Measurements from ENCODE around the gene PPL. TPM values are rescaled to one million over a fixed set of nuclear protein-coding genes. Genes with fewer than 3 reads are reported as not detected.
"Not testable (repeated sequence)": the region's sequence is repeated elsewhere in the genome, so short reads cannot be mapped to it uniquely, and the experiment has no call there.

Gene PPL
- total and polyA plus RNA-seq, 2 experiments from 2014 or later = 32.8 to 44.5 TPM

- no peak overlapping the region for H2AFZ ChIP-seq
- H3K9me2 ChIP-seq (replicated peaks; ENCODE audit: insufficient read depth) = no peaks in the 10 kb centered on the region
- no peak overlapping the region for H3K27ac ChIP-seq
- H3K4me3 ChIP-seq = no peak overlapping the region
- H4K20me1 ChIP-seq (ENCODE audit: insufficient read depth, poor library complexity, severe bottlenecking) = no peaks in the 10 kb centered on the region
- peaks cover 7% of the 10 kb centered on the region for H3K4me1 ChIP-seq (ENCODE audit: insufficient read depth)
- H3K79me2 ChIP-seq = no peaks in the 10 kb centered on the region
- H3K4me2 ChIP-seq = no peak overlapping the region
- no peak for DNase-seq (ENCODE audit: low spot score)
- WGBS (ENCODE audit: low lambda C conversion rate, missing lambda C conversion rate) = 97% methylated on average over 7 of the region's 7 CpGs
- no peaks in the 10 kb centered on the region for H3K9me3 ChIP-seq (ENCODE audit: low read depth)
- no peak for TF ChIP-seq EZH2phosphoT487 (IDR thresholded peaks at IDR 0.05; ENCODE audit: low read depth, severe bottlenecking, unreplicated experiment)
- no peaks in the 10 kb centered on the region for H3K36me3 ChIP-seq (replicated peaks; ENCODE audit: insufficient read depth, low read depth)
- H3K27me3 ChIP-seq = no peaks in the 10 kb centered on the region
Observed at GRCh38 chr16:4897328-4897727, 39.6 kb downstream of the PPL start.

GRCh38 chr16:4896761-4897160 lies 40.2 kb downstream of the PPL start:
- H3K36me3 ChIP-seq (replicated peaks; ENCODE audit: insufficient read depth, low read depth); DNase-seq (ENCODE audit: low spot score); H2AFZ ChIP-seq; H3K27me3 ChIP-seq; H3K79me2 ChIP-seq; H3K27ac ChIP-seq; H3K4me2 ChIP-seq; H4K20me1 ChIP-seq (ENCODE audit: insufficient read depth, poor library complexity, severe bottlenecking); H3K9me3 ChIP-seq (ENCODE audit: low read depth); H3K4me3 ChIP-seq; H3K9me2 ChIP-seq (replicated peaks; ENCODE audit: insufficient read depth): not testable (repeated sequence)
- H3K4me1 ChIP-seq (ENCODE audit: insufficient read depth) = peaks cover 12% of the 10 kb centered on the region
- WGBS (ENCODE audit: low lambda C conversion rate, missing lambda C conversion rate) = 98% methylated on average over 9 of the region's 9 CpGs

DNA sequence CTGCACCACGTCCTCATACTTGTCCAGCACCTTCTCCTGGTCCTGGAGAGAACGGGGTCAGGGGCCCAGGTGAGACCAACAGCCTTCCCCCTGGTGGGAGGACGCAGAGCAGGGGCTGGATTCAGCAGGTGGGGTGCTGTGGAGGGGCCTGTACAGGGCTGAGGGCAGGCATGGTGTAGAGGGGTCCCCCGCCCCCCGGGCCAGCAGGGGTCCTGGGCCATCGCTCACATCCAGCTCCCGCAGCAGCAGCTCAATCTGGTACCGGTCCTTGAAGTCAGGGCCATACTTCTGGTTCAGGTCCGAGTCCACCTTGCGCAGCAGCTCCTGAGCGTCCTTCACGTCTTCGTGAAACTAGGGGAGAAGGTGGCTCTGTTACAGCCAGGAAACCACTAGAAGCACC lies 41.6 kb downstream of the PPL start:
- no peaks in the 10 kb centered on the region for H3K36me3 ChIP-seq (replicated peaks; ENCODE audit: insufficient read depth, low read depth)
- WGBS (ENCODE audit: low lambda C conversion rate, missing lambda C conversion rate) = 96% methylated on average over 13 of the region's 13 CpGs
- no peaks in the 10 kb centered on the region for H3K9me2 ChIP-seq (replicated peaks; ENCODE audit: insufficient read depth)
- H3K27ac ChIP-seq = no peak overlapping the region
- H3K4me3 ChIP-seq = no peak overlapping the region
- no peak overlapping the region for H2AFZ ChIP-seq
- peaks cover 13% of the 10 kb centered on the region for H3K4me1 ChIP-seq (ENCODE audit: insufficient read depth)
- no peak for DNase-seq (ENCODE audit: low spot score)
- H4K20me1 ChIP-seq (ENCODE audit: insufficient read depth, poor library complexity, severe bottlenecking) = no peaks in the 10 kb centered on the region
- H3K9me3 ChIP-seq (ENCODE audit: low read depth) = no peaks in the 10 kb centered on the region
- no peaks in the 10 kb centered on the region for H3K79me2 ChIP-seq
- H3K27me3 ChIP-seq = no peaks in the 10 kb centered on the region
- no peak overlapping the region for H3K4me2 ChIP-seq
- TF ChIP-seq EZH2 (IDR thresholded peaks at IDR 0.05; ENCODE audit: borderline replicate concordance) = no peak
- TF ChIP-seq CTCF (IDR thresholded peaks at IDR 0.05; ENCODE audit: poor library complexity) = no peak
- TF ChIP-seq EZH2phosphoT487 (IDR thresholded peaks at IDR 0.05; ENCODE audit: low read depth, severe bottlenecking, unreplicated experiment) = no peak

DNA sequence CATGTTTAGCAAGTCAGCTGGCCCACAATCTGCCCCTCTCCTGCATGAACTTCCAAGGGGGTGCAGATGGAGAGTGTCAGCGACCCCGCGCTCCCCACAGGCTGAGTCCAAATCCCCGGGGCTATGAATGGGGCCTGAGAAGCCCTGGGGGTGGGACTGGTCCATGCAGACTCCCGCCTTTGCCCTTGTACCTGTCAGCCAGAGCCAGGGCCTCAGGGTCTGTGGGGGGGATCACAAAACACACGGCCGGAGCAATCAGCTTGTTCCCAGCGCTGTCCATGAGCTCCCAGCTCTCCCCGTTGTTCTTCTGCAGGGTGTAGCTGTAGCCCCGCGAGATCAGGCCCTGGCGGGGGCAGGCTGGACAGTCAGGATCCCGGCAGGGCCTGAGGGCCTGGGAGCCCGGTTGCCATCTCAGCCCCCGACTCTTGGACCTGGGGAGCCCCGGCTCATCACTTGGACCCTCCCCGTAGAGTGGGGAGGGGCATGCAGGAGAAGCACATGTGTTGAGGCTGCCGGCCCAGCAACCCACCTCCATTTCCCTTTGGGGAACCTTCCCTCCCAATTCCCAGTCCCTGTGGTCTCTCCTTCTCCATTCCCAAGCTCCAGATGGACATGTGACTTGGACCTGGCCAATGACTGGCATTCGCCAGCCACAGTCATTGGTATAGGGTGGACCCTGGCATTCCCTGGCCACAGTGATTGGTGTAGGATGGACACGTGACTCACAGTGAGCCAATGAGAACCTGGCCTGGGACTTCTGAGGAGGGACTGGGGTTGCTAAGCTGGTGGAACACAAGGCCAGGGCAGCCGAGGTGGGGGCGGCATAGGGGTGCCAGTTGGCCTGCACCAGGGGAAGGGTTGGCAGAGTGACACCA lies 42.4 kb downstream of the PPL start:
- 94% methylated on average over 22 of the region's 22 CpGs for WGBS (ENCODE audit: low lambda C conversion rate, missing lambda C conversion rate)

More for the DNA sequence above, 42.4 kb downstream of the PPL start:
- TF ChIP-seq EZH2 (IDR thresholded peaks at IDR 0.05; ENCODE audit: borderline replicate concordance) (no peak), EZH2phosphoT487 (IDR thresholded peaks at IDR 0.05; ENCODE audit: low read depth, severe bottlenecking, unreplicated experiment) (no peak), CTCF (IDR thresholded peaks at IDR 0.05; ENCODE audit: poor library complexity) (no peak)
- H3K4me2 ChIP-seq = no peak overlapping the region
- H3K36me3 ChIP-seq (replicated peaks; ENCODE audit: insufficient read depth, low read depth) = no peaks in the 10 kb centered on the region
- peaks cover 13% of the 10 kb centered on the region for H3K4me1 ChIP-seq (ENCODE audit: insufficient read depth)
- no peaks in the 10 kb centered on the region for H3K9me2 ChIP-seq (replicated peaks; ENCODE audit: insufficient read depth)
- H4K20me1 ChIP-seq (ENCODE audit: insufficient read depth, poor library complexity, severe bottlenecking) = no peaks in the 10 kb centered on the region
- DNase-seq (ENCODE audit: low spot score) = no peak
- H2AFZ ChIP-seq = no peak overlapping the region
- H3K9me3 ChIP-seq (ENCODE audit: low read depth) = no peaks in the 10 kb centered on the region
- no peak overlapping the region for H3K4me3 ChIP-seq
- no peaks in the 10 kb centered on the region for H3K79me2 ChIP-seq
- H3K27ac ChIP-seq = no peak overlapping the region
- H3K27me3 ChIP-seq = no peaks in the 10 kb centered on the region

All from hepatocyte (in vitro differentiated cells).